HG03432 (cell line): ENCODE measurements around the gene LKAAEAR1.
"Not testable (repeated sequence)": the region's sequence is repeated elsewhere in the genome, so short reads cannot be mapped to it uniquely, and the experiment has no call there.

Experiments
- ATAC-seq: cut with Tn5 transposase; IDR thresholded peaks from one replicate; pipeline ENCODE4 v1.9.1; 2021; ENCODE audit warnings: mild to moderate bottlenecking, moderate library complexity; ENCODE audit not compliant: unreplicated experiment

LKAAEAR1 gene, protein sequence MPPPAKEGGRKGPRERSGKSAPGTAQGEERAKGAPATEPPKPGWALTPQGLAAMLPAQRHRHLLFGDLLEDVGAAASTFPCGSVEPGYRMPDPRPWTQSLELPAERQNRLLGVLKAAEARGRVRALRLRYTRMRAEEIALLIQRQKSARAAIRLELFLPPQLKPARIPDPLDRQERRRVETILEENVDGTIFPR

DNA sequence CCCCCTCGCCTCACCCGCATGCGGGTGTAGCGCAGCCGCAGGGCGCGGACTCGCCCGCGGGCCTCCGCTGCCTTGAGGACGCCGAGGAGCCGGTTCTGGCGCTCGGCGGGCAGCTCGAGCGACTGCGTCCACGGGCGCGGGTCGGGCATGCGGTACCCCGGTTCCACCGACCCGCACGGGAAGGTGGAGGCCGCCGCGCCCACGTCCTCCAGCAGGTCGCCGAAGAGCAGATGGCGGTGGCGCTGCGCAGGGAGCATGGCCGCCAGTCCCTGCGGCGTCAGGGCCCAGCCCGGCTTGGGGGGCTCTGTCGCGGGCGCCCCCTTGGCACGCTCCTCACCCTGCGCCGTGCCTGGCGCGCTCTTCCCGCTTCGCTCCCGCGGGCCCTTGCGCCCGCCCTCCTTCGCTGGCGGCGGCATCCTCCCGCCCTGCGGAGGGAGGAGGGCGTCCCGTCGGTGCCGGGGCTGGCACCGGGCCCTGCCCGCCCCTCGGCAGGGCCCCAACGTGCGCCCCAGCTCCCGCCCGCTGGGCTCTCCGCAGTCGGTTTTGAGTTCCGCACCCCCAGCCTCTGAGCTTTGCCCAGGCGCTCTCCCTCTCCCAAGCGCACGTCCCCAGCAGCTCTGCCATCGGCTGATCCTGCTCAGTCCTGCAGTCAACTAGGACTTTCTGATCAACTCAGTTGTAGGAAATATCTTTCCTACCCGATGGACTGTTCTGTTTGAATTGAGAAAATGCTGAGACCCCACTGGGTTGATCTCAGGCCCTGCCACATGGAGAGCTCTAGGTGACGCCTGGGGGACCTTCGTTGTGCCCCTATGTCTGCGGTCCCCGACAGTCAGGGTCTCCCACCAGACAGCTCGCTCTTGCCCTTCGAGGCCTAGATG is at the start of gene LKAAEAR1:
LKAAEAR1 (minus strand) TSS at position 595 of the 881 bp plus-strand sequence; CDS start at position 416, 179 bp downstream.
- no peak for ATAC-seq

GRCh38 chr20:64131406-64131805 is 47.2 kb upstream of the LKAAEAR1 start:
- ATAC-seq, result no peak

GRCh38 chr20:64130876-64131275 is 46.7 kb upstream of the LKAAEAR1 start:
- no peak for ATAC-seq

GRCh38 chr20:64130271-64130670 is 46.1 kb upstream of the LKAAEAR1 start:
- ATAC-seq, result no peak

GRCh38 chr20:64129146-64129782 is 45.1 kb upstream of the LKAAEAR1 start:
- ATAC-seq, result no peak

- not testable (repeated sequence) for ATAC-seq
These were observed 39.3 kb upstream of the LKAAEAR1 start for GRCh38 chr20:64123517-64123916.

- ATAC-seq, result not testable (repeated sequence)
These were observed 38.7 kb upstream of the LKAAEAR1 start for GRCh38 chr20:64122927-64123326.

DNA sequence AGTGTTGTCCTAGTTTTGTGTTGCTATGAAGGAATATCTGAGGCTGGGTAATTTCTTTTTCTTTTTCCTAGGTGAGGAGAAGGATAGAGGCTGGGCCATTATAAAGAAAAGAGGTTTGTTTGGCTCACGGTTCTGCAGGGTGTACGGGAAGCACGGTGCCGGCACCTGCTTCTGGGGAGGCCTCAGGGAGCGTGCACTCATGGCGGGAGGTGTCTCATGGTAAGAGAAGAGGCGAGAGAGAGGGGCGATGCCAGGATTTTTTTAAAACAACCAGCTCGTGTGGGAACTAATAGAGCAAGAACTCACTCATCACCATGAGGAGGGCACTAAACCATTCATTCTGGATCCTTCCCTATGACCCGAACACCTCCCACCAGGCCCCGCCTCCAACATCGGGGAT is 37.4 kb upstream of the LKAAEAR1 start:
- ATAC-seq, result no peak

DNA sequence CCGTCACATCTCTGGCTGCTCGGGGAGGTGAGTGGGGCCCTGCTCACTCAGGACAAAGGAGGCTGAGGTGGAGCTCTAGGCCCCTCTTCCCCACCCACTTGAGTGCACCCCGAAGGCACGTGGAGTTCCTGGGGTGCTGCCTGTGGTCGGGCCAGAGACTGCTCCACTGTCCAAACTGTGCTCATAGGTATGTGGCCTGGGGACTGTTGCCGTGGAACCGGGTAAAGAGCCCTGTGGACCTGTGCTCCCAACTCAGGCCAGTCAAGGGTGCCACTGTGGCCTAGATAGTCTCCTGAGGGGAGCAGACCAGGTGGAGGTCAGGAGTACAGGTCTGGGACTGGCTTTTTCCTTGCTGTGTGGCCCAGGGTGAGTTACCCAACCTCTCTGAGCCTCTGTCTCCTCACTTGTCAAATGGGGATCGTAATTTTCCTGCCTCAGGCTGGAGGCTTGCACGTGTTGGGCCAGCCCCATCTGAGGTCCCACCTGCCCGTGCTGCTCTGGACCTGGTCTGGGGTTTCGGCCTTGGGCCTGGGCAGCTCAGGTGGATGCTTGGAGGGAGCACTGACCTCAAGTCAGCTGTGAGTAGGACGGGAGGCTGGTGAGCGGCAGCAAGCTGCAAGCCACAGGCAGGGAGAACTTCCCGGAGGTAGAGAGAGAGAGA is 35.6 kb upstream of the LKAAEAR1 start:
- ATAC-seq, result peak; percentile 10

DNA sequence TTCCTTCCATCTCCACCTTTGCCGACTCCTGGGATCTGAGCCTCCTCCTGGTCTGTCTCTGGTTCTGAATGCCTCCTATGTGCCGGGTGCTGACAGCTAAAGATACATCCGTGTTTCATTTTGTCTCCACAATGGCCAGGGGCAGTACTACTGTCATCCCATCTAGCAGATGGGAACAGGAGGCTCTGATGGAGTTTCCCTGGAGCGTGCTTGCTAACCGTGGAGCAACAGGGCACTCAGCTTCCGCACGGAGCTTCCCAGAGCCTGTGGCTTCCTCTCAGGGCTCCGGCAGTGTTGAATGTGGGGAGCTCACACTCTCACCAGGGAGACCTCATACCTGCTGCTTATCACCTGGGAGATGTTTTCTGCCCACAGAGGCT is 35.1 kb upstream of the LKAAEAR1 start:
- no peak for ATAC-seq

DNA sequence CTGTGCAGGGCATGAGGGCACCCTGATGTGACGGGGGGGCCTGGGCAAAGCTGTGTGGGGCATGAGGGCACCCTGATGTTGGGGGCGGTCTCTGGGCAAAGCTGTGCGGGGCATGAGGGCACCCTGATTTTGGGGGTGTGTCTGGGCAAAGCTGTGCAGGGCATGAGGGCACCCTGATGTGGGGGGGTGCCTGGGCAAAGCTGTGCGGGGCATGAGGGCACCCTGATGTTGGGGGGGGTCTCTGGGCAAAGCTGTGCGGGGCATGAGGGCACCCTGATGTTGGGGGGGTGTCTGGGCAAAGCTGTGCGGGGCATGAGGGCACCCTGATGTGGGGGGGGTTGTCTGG is 33.2 kb upstream of the LKAAEAR1 start:
- not testable (repeated sequence) for ATAC-seq

GRCh38 chr20:64116541-64117431 is 32.6 kb upstream of the LKAAEAR1 start:
- no peak for ATAC-seq

DNA sequence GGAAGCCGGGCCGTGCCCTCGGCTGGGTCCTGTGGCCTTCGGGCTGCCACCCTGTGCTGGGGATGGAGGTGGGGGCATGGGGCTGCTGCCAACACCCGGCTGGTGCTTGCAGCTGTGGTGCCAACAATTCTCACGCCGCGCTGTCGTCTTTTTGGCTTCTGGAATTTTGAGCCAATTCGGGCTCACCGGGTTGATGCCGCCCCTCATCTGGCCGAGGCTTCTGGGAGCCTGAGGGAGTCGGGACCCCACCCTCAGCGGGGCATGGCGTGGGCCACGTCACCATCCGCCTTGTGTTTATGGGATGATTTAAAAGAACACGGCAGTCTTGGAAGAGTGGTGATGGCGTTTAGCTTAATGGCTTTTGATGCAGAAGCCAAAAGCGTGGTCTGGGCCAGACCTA is 31.8 kb upstream of the LKAAEAR1 start:
- ATAC-seq, result no peak

- ATAC-seq, result no peak
These were observed 31.1 kb upstream of the LKAAEAR1 start for GRCh38 chr20:64115171-64115911.

DNA sequence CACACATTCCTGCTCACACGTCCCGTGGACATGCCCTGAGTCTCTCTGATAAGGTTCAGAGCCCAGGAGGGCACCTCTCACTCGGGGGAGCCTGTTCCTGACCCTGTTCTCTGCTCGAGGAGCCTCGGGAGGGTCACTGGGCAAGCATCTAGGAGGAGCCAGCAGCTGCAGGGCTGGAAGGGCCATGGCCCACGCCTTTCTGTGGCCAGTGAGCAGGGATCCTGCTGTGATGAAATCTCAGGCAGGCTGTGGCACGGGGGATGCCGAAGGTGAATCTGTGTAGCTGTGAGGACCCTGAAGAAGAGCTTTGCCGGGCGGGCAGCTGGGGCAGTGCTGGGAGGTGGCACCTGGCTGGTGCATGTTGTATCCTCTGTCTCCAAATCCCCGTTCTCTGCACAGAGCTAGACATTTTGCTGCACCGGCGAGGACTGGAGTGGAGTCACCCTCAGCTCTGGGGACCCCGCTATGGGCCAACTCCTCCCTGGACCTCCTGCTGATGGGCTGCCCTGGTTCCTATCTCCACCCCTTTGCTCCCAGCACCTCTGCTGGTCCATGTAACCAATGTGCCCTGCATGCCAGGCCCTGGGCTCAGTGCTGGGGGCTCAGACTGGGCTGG is 30.3 kb upstream of the LKAAEAR1 start:
- no peak for ATAC-seq

GRCh38 chr20:64113796-64114355 is 29.7 kb upstream of the LKAAEAR1 start:
- ATAC-seq, result no peak

DNA sequence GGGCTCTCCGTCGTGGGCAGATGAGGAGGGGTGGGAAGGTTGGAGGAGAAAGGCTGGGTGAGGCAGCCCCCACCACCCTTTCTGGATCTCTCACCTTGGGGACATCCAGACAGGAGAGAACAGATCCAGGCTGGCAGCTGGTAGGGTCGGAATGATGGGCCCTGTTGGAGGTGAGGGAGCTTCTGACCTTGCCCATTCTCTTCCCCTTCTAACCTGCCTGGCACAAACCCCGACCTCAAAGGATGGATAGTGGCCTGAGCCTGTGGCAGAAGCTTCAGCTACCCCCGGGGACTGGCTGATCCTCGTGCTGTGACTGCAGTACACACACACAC is 29.2 kb upstream of the LKAAEAR1 start:
- ATAC-seq, result no peak

- ATAC-seq, result no peak
These were observed 28.7 kb upstream of the LKAAEAR1 start for GRCh38 chr20:64112691-64113443.
